ENCODE measurements around the gene CCDC175.

The CCDC175 gene

GRCh38 chr14:59483363-59483762 is 93.2 kb downstream of the CCDC175 start:
- peak; percentile 38; the same call in 1 of the 2 replicates for TF ChIP-seq TOX (CRISPR knock-in tag; IDR thresholded peaks at IDR 0.05; ENCODE audit: borderline replicate concordance)
- TF ChIP-seq ZFP30 (CRISPR knock-in tag; IDR thresholded peaks at IDR 0.05) = no peak
- ATAC-seq = peak; percentile 15

- TF ChIP-seq PPARA (CRISPR knock-in tag; IDR thresholded peaks at IDR 0.05; ENCODE audit: borderline replicate concordance) (no peak), ZNF565 (CRISPR knock-in tag; conservative IDR thresholded peaks at IDR 0.05; ENCODE audit: low read depth) (no peak), ISL1 (CRISPR knock-in tag; IDR thresholded peaks at IDR 0.05) (peak; percentile 6; the same call in 1 of the 2 replicates), ZFP3 (CRISPR knock-in tag; IDR thresholded peaks at IDR 0.05) (peak; percentile 29; the same call in 1 of the 2 replicates), CSRNP3 (CRISPR knock-in tag; IDR thresholded peaks at IDR 0.05) (0 out of 2 replicates have a peak, but pooled peaks have one; percentile 22)
- ATAC-seq = peak; percentile 74
Measured at GRCh38 chr14:59482541-59483331, 93.9 kb downstream of the CCDC175 start.

- no peak for ATAC-seq
- TF ChIP-seq OSR1 (CRISPR knock-in tag; IDR thresholded peaks at IDR 0.05) = no peak
- TF ChIP-seq TSHZ2 (CRISPR knock-in tag; IDR thresholded peaks at IDR 0.05) = no peak
- TF ChIP-seq POU6F1 (CRISPR knock-in tag; IDR thresholded peaks at IDR 0.05; ENCODE audit: borderline replicate concordance, low read depth) = no peak
- TF ChIP-seq BACH2 (CRISPR knock-in tag; IDR thresholded peaks at IDR 0.05; ENCODE audit: borderline replicate concordance) = no peak
- no peak for TF ChIP-seq ISL1 (CRISPR knock-in tag; IDR thresholded peaks at IDR 0.05)
- no peak for TF ChIP-seq ZNF70 (CRISPR knock-in tag; IDR thresholded peaks at IDR 0.05)
- no peak for TF ChIP-seq PPARA (CRISPR knock-in tag; IDR thresholded peaks at IDR 0.05; ENCODE audit: borderline replicate concordance)
- TF ChIP-seq GLIS3 (CRISPR knock-in tag; IDR thresholded peaks at IDR 0.05) = no peak
- TF ChIP-seq SNAI2 (CRISPR knock-in tag; IDR thresholded peaks at IDR 0.05) = no peak
- TF ChIP-seq CREB5 (CRISPR knock-in tag; IDR thresholded peaks at IDR 0.05; ENCODE audit: low read depth) = no peak
- TF ChIP-seq ESRRG (CRISPR knock-in tag; IDR thresholded peaks at IDR 0.05) = no peak
- TF ChIP-seq RARB (CRISPR knock-in tag; IDR thresholded peaks at IDR 0.05) = no peak
- no peak for TF ChIP-seq ZNF8 (CRISPR knock-in tag; IDR thresholded peaks at IDR 0.05)
- no peak for TF ChIP-seq TOX (CRISPR knock-in tag; IDR thresholded peaks at IDR 0.05; ENCODE audit: borderline replicate concordance)
- TF ChIP-seq CSRNP3 (CRISPR knock-in tag; IDR thresholded peaks at IDR 0.05) = no peak
- TF ChIP-seq TCF4 (CRISPR knock-in tag; IDR thresholded peaks at IDR 0.05; ENCODE audit: borderline replicate concordance) = no peak
- no peak for TF ChIP-seq CSDC2 (CRISPR knock-in tag; IDR thresholded peaks at IDR 0.05)
- no peak for TF ChIP-seq ZNF565 (CRISPR knock-in tag; conservative IDR thresholded peaks at IDR 0.05; ENCODE audit: low read depth)
Measured at GRCh38 chr14:59481871-59482540, 94.6 kb downstream of the CCDC175 start.
